Activated CD8-positive, alpha-beta memory T cell treated with anti-CD3 and anti-CD28 coated beads, Interleukin-2, amount 10 ng/mL, durations not matched to agents 7 days and 5 days (primary cell): ENCODE measurements around the gene CALHM3. TPM values are rescaled to one million over a fixed set of nuclear protein-coding genes. Genes with fewer than 3 reads are reported as not detected.

Source experiments
- ATAC-seq: fragments of 150-1000 bp; cut with Tn5 transposase; one replicate; pipeline ENCODE4 v1.10.0; 2021; ENCODE audit warnings: moderate library complexity
- CTCF ChIA-PET: fragments of 350-600 bp; sonication (Branson Sonifier 250); formaldehyde crosslinking; loops from one replicate; lab custom pipeline; 2021; ENCODE audit warnings: antibody characterized with exemption; lab: Charles Lee
- DNase-seq: peaks from one replicate; pipeline ENCODE4 v3.0.0-alpha.2; 2020
- H3K27ac Mint-ChIP-seq: one replicate; pipeline ENCODE4 v1.8.0; 2021; ENCODE audit warnings: mild to moderate bottlenecking, mixed read lengths
- H3K27me3 Mint-ChIP-seq: one replicate; pipeline ENCODE4 v1.8.0; 2021; ENCODE audit warnings: mixed read lengths
- H3K36me3 Mint-ChIP-seq: one replicate; pipeline ENCODE4 v1.8.0; 2021; ENCODE audit warnings: mild to moderate bottlenecking, mixed read lengths
- H3K4me1 Mint-ChIP-seq: one replicate; pipeline ENCODE4 v1.8.0; 2021; ENCODE audit warnings: mixed read lengths
- H3K4me3 Mint-ChIP-seq: one replicate; pipeline ENCODE4 v1.8.0; 2021; ENCODE audit warnings: mild to moderate bottlenecking, moderate library complexity, mixed read lengths
- H3K9me3 Mint-ChIP-seq: one replicate; pipeline ENCODE4 v1.8.0; 2022; ENCODE audit warnings: low read depth, mixed read lengths
- total RNA-seq, 2 experiments: library from RNA; stranded (reverse); gene quantifications; one replicate each; pipeline ENCODE4 v1.2.3, GENCODE V29; 2021

CALHM3 gene
- total RNA-seq, 2 experiments from 2014 or later, result not detected

GRCh38 chr10:103459615-103460014 is 19.4 kb downstream of the CALHM3 start:
- peaks cover 31% of the 10 kb centered on the region for H3K4me1 Mint-ChIP-seq
- peak overlapping the region; percentile 55 for H3K4me3 Mint-ChIP-seq
- DNase-seq, result no peak
- peak; percentile 29 for ATAC-seq
- CTCF ChIA-PET, result interaction anchor here (0.8 to 2.0 kb wide), 6 partner anchors 7 to 133 kb away, joined by 3 to 9 read pairs (median 6); partner anchors contain the start of gene CALHM2
- H3K27ac Mint-ChIP-seq, result peak overlapping the region; percentile 85
- no peaks in the 10 kb centered on the region for H3K36me3 Mint-ChIP-seq
- H3K27me3 Mint-ChIP-seq, result no peaks in the 10 kb centered on the region
- no peaks in the 10 kb centered on the region for H3K9me3 Mint-ChIP-seq

- DNase-seq (peak; percentile 66), ATAC-seq (peak; percentile 83)
- CTCF ChIA-PET, result interaction anchor here (1.8 to 2.0 kb wide), 3 partner anchors 13 to 42 kb away, joined by 6 to 9 read pairs (median 8); no protein-coding TSS in a partner anchor
- Mint-ChIP-seq H3K27ac (peak within 1 kb of the TSS; percentile 85), H3K4me1 (peaks cover 31% of the 10 kb centered on the region), H3K36me3 (no peaks in the 10 kb centered on the region), H3K27me3 (no peaks in the 10 kb centered on the region), H3K9me3 (no peaks in the 10 kb centered on the region), H3K4me3 (peak within 1 kb of the TSS; percentile 55)
These were observed 20.3 kb downstream of the CALHM3 start, which contains the start of gene CALHM1 for GRCh38 chr10:103458720-103459119. CALHM1 (minus strand) TSS chr10:103458900; CDS start chr10:103458751, 149 bp downstream.

GRCh38 chr10:103457896-103458583 is 21.0 kb downstream of the CALHM3 start:
- Mint-ChIP-seq H3K4me3 (no peak overlapping the region), H3K9me3 (no peaks in the 10 kb centered on the region), H3K27me3 (no peaks in the 10 kb centered on the region), H3K36me3 (no peaks in the 10 kb centered on the region), H3K4me1 (peaks cover 36% of the 10 kb centered on the region), H3K27ac (peak overlapping the region; percentile 24)
- CTCF ChIA-PET, result interaction anchor here (0.8 to 2.0 kb wide), 3 partner anchors 18 to 135 kb away, joined by 3 to 9 read pairs (median 8); no protein-coding TSS in a partner anchor
- DNase-seq, result no peak
- no peak for ATAC-seq

GRCh38 chr10:103457176-103457712 is 21.8 kb downstream of the CALHM3 start:
- H3K9me3 Mint-ChIP-seq, result no peaks in the 10 kb centered on the region
- no peaks in the 10 kb centered on the region for H3K27me3 Mint-ChIP-seq
- CTCF ChIA-PET, result interaction anchor here (0.8 to 6.5 kb wide), 3 partner anchors 13 to 136 kb away, joined by 3 to 40 read pairs (median 9); no protein-coding TSS in a partner anchor
- no peaks in the 10 kb centered on the region for H3K36me3 Mint-ChIP-seq
- no peak overlapping the region for H3K4me3 Mint-ChIP-seq
- DNase-seq (no peak), ATAC-seq (no peak)
- H3K27ac Mint-ChIP-seq, result peak overlapping the region; percentile 45
- peaks cover 43% of the 10 kb centered on the region for H3K4me1 Mint-ChIP-seq

GRCh38 chr10:103456074-103456660 is 22.9 kb downstream of the CALHM3 start:
- no peak for ATAC-seq
- no peak for DNase-seq
- CTCF ChIA-PET, result interaction anchor here (2.0 to 6.5 kb wide), 3 partner anchors 10 to 29 kb away, joined by 8 to 40 read pairs (median 9); no protein-coding TSS in a partner anchor
- H3K27me3 Mint-ChIP-seq, result no peaks in the 10 kb centered on the region
- peaks cover 3% of the 10 kb centered on the region for H3K36me3 Mint-ChIP-seq
- H3K27ac Mint-ChIP-seq, result no peak overlapping the region
- H3K9me3 Mint-ChIP-seq, result no peaks in the 10 kb centered on the region
- H3K4me3 Mint-ChIP-seq, result no peak overlapping the region
- peaks cover 44% of the 10 kb centered on the region for H3K4me1 Mint-ChIP-seq

- H3K27me3 Mint-ChIP-seq, result no peaks in the 10 kb centered on the region
- no peak overlapping the region for H3K4me3 Mint-ChIP-seq
- H3K27ac Mint-ChIP-seq, result no peak overlapping the region
- H3K4me1 Mint-ChIP-seq, result peaks cover 53% of the 10 kb centered on the region
- DNase-seq (no peak), ATAC-seq (no peak)
- no peaks in the 10 kb centered on the region for H3K9me3 Mint-ChIP-seq
- CTCF ChIA-PET, result interaction anchor here (1.8 to 6.5 kb wide), 3 partner anchors 9 to 15 kb away, joined by 5 to 40 read pairs (median 8); no protein-coding TSS in a partner anchor
- H3K36me3 Mint-ChIP-seq, result peaks cover 13% of the 10 kb centered on the region
These were observed 23.8 kb downstream of the CALHM3 start for GRCh38 chr10:103455235-103455634.

- H3K4me3 Mint-ChIP-seq, result no peak overlapping the region
- CTCF ChIA-PET, result interaction anchor here (1.8 to 6.5 kb wide), 6 partner anchors 8 to 31 kb away, joined by 5 to 54 read pairs (median 32); no protein-coding TSS in a partner anchor
- H3K27me3 Mint-ChIP-seq, result no peaks in the 10 kb centered on the region
- no peaks in the 10 kb centered on the region for H3K9me3 Mint-ChIP-seq
- DNase-seq (no peak), ATAC-seq (no peak)
- no peak overlapping the region for H3K27ac Mint-ChIP-seq
- H3K36me3 Mint-ChIP-seq, result peaks cover 25% of the 10 kb centered on the region
- peaks cover 53% of the 10 kb centered on the region for H3K4me1 Mint-ChIP-seq
These were observed 25.0 kb downstream of the CALHM3 start for GRCh38 chr10:103454026-103454425.

- Mint-ChIP-seq H3K27ac (peak overlapping the region; percentile 89), H3K36me3 (peaks cover 33% of the 10 kb centered on the region), H3K4me3 (peak overlapping the region; percentile 82), H3K4me1 (peaks cover 54% of the 10 kb centered on the region), H3K9me3 (no peaks in the 10 kb centered on the region), H3K27me3 (no peaks in the 10 kb centered on the region)
- CTCF ChIA-PET, result interaction anchor here (0.6 to 6.5 kb wide), 10 partner anchors 7 to 41 kb away, joined by 3 to 54 read pairs (median 14); partner anchors contain the start of gene NEURL1
- DNase-seq (no peak), ATAC-seq (no peak)
These were observed 26.4 kb downstream of the CALHM3 start for GRCh38 chr10:103452506-103453230.

GRCh38 chr10:103451831-103452505 is 27.1 kb downstream of the CALHM3 start, which contains the start of gene CALHM2:
CALHM2 (minus strand) TSS chr10:103452370; CDS start chr10:103449941, 2,429 bp downstream.
- peaks cover 56% of the 10 kb centered on the region for H3K4me1 Mint-ChIP-seq
- H3K36me3 Mint-ChIP-seq, result peaks cover 38% of the 10 kb centered on the region
- CTCF ChIA-PET, result interaction anchor here (0.6 to 6.5 kb wide), 11 partner anchors 8 to 42 kb away, joined by 3 to 54 read pairs (median 6); partner anchors contain the start of genes CALHM3 and NEURL1
- peak within 1 kb of the TSS; percentile 89 for H3K27ac Mint-ChIP-seq
- no peaks in the 10 kb centered on the region for H3K27me3 Mint-ChIP-seq
- no peaks in the 10 kb centered on the region for H3K9me3 Mint-ChIP-seq
- peak within 1 kb of the TSS; percentile 82 for H3K4me3 Mint-ChIP-seq
- DNase-seq (peak; percentile 74), ATAC-seq (peak; percentile 83)

- no peaks in the 10 kb centered on the region for H3K9me3 Mint-ChIP-seq
- peak overlapping the region; percentile 82 for H3K4me3 Mint-ChIP-seq
- DNase-seq (peak; percentile 75), ATAC-seq (peak; percentile 71)
- H3K27ac Mint-ChIP-seq, result peak overlapping the region; percentile 89
- H3K27me3 Mint-ChIP-seq, result no peaks in the 10 kb centered on the region
- peaks cover 42% of the 10 kb centered on the region for H3K36me3 Mint-ChIP-seq
- peaks cover 57% of the 10 kb centered on the region for H3K4me1 Mint-ChIP-seq
- CTCF ChIA-PET, result interaction anchor here (0.7 to 6.5 kb wide), 12 partner anchors 9 to 42 kb away, joined by 3 to 54 read pairs (median 4); partner anchors contain the start of genes CALHM3 and NEURL1
These were observed 27.8 kb downstream of the CALHM3 start for GRCh38 chr10:103451091-103451813.

- no peaks in the 10 kb centered on the region for H3K27me3 Mint-ChIP-seq
- no peak for DNase-seq
- no peaks in the 10 kb centered on the region for H3K9me3 Mint-ChIP-seq
- peaks cover 45% of the 10 kb centered on the region for H3K36me3 Mint-ChIP-seq
- H3K27ac Mint-ChIP-seq, result peak overlapping the region; percentile 89
- peaks cover 63% of the 10 kb centered on the region for H3K4me1 Mint-ChIP-seq
- CTCF ChIA-PET, result interaction anchor here (1.1 to 6.5 kb wide), 6 partner anchors 20 to 35 kb away, joined by 3 to 54 read pairs (median 32); no protein-coding TSS in a partner anchor
- no peak for ATAC-seq
- H3K4me3 Mint-ChIP-seq, result peak overlapping the region; percentile 82
These were observed 28.8 kb downstream of the CALHM3 start for GRCh38 chr10:103450201-103450695.
